HL-60/S4 (cell line): ENCODE results near the gene RPS29.
"Not testable (repeated sequence)": the region's sequence is repeated elsewhere in the genome, so short reads cannot be mapped to it uniquely, and the experiment has no call there.

Experiments used
- in situ Hi-C: fragments of 300-500 bp; cut with MboI; formaldehyde crosslinking; loops from 2 replicates; pipeline ENCODE4 v1.14.3; 2022; ENCODE audit warnings: low sequenced_read_pairs

RPS29 gene

GRCh38 chr14:49585803-49586672 is at the start of gene RPS29:
Gene RPS29 (minus strand): TSS chr14:49586380. CDS start chr14:49586346, 34 bp downstream.
- in situ Hi-C loops, result no loop called here

GRCh38 chr14:49634547-49635334 is 48.6 kb upstream of the RPS29 start, which contains the start of gene DNAAF2:
Gene DNAAF2 (minus strand): TSS chr14:49635244. CDS start chr14:49635149, 95 bp downstream.
- in situ Hi-C loops, result loop anchor here (25.0 kb wide), 1 partner anchor 478 kb away; the partner anchor contains the start of gene VCPKMT

GRCh38 chr14:49633640-49634546 is 47.7 kb upstream of the RPS29 start:
- in situ Hi-C loops, result loop anchor here (25.0 kb wide), 1 partner anchor 478 kb away; the partner anchor contains the start of gene VCPKMT

GRCh38 chr14:49623941-49624839 is 38.0 kb upstream of the RPS29 start:
- in situ Hi-C loops, result no loop called here

- in situ Hi-C loops, result no loop called here
Measured at GRCh38 chr14:49623387-49623786, 37.2 kb upstream of the RPS29 start.

- in situ Hi-C loops, result no loop called here
Measured at GRCh38 chr14:49622022-49622607, 35.9 kb upstream of the RPS29 start.

GRCh38 chr14:49621114-49621881 is 35.1 kb upstream of the RPS29 start:
- in situ Hi-C loops, result no loop called here

- in situ Hi-C loops, result no loop called here
Measured at GRCh38 chr14:49620182-49621113, 34.3 kb upstream of the RPS29 start, which contains the start of the genes MGAT2 and RPL36AL. Gene MGAT2 (plus strand): TSS chr14:49620799. CDS start chr14:49621269, 470 bp downstream. Gene RPL36AL (minus strand): TSS chr14:49620626. CDS start chr14:49619104, 1,522 bp downstream.

GRCh38 chr14:49619730-49620129 is 33.5 kb upstream of the RPS29 start:
- in situ Hi-C loops, result no loop called here

GRCh38 chr14:49619273-49619672 is 33.1 kb upstream of the RPS29 start:
- in situ Hi-C loops, result not testable (repeated sequence)

GRCh38 chr14:49617852-49618519 is 31.8 kb upstream of the RPS29 start:
- in situ Hi-C loops, result no loop called here

GRCh38 chr14:49615776-49616175 is 29.6 kb upstream of the RPS29 start:
- in situ Hi-C loops, result no loop called here

- in situ Hi-C loops, result no loop called here
Measured at GRCh38 chr14:49614196-49614595, 28.0 kb upstream of the RPS29 start.

GRCh38 chr14:49612671-49613070 is 26.5 kb upstream of the RPS29 start:
- in situ Hi-C loops, result no loop called here

- in situ Hi-C loops, result no loop called here
Measured at GRCh38 chr14:49612251-49612650, 26.1 kb upstream of the RPS29 start.

GRCh38 chr14:49607583-49607982 is 21.4 kb upstream of the RPS29 start:
- in situ Hi-C loops, result no loop called here
